A549 (cell line): ENCODE results near the gene OSBPL9.

Experiments used
- BHLHE40 ChIP-seq: IDR thresholded peaks from 2 replicates; pipeline ENCODE4 v1.6.1; 2012; ENCODE audit warnings: low read depth, low read length, inconsistent platforms
- EHMT2 ChIP-seq: fragments of 200-600 bp; sonication (generic); IDR thresholded peaks from 2 replicates; pipeline ENCODE4 v1.6.1; 2016; ENCODE audit warnings: antibody characterized with exemption, low read depth, mild to moderate bottlenecking, moderate library complexity
- JUN ChIP-seq, 2 experiments: fragments of >200 bp; sonication (Bioruptor Twin); formaldehyde crosslinking; IDR thresholded peaks; 2 replicates in 1 of 2; 3 replicates in 1 of 2; pipeline ENCODE4 v1.6.1; 2016 to 2017
- KDM5A ChIP-seq: fragments of 200-600 bp; sonication (generic); IDR thresholded peaks from 2 replicates; pipeline ENCODE4 v1.6.1; 2016; ENCODE audit warnings: antibody characterized with exemption, mild to moderate bottlenecking
- MAFK ChIP-seq: fragments of 450-650 bp; IDR thresholded peaks from 2 replicates; pipeline ENCODE4 v1.6.1; 2014; ENCODE audit not compliant: partially characterized antibody
- NR3C1 ChIP-seq: fragments of >200 bp; sonication (Bioruptor Twin); formaldehyde crosslinking; IDR thresholded peaks from 3 replicates; pipeline ENCODE4 v1.6.1; 2017
- POLR2A ChIP-seq: IDR thresholded peaks from 2 replicates; pipeline ENCODE4 v1.6.1; 2012; ENCODE audit warnings: mild to moderate bottlenecking, low read length
- SMC3 ChIP-seq: fragments of >200 bp; sonication (Bioruptor Twin); formaldehyde crosslinking; IDR thresholded peaks from 3 replicates; pipeline ENCODE4 v1.6.1; 2018; ENCODE audit warnings: inconsistent platforms
- TF ChIP-seq, protein P1 (sequence below): fragments of >200 bp; sonication (Bioruptor Twin); formaldehyde crosslinking; IDR thresholded peaks from 3 replicates; pipeline ENCODE4 v1.5.1; 2016
- TF ChIP-seq, protein P2 (sequence below): fragments of 250-450 bp; sonication (Bioruptor Pico); IDR thresholded peaks from 2 replicates; pipeline ENCODE4 v1.5.0; 2021; ENCODE audit warnings: mild to moderate bottlenecking, moderate library complexity, borderline replicate concordance
- TF ChIP-seq, protein P3 (sequence below): IDR thresholded peaks from 2 replicates; pipeline ENCODE4 v1.6.1; 2012

DNA sequence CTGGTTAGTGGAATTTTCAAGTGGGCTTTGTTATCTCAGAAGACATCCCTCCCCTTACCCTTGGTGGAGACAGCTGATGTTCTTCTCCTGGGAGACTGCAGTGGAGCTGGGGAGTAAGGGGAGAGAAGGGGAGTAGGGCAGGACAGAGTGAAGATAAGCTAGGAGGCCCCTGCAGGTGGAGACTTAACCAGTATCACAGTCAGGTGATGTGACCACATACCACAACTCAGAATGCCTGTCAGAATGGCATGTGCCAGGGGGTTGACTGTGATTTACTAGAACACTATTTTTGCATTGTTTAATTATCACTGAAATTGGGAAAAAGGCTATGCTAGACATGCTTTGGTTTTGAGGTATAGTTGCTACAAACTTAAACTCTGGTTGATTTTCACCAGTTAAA lies 137.1 kb downstream of the OSBPL9 start:
- TF ChIP-seq POLR2A (no peak), BHLHE40 (no peak), KDM5A (no peak), JUN (IDR thresholded peaks at IDR 0.05) (no peak), SMC3 (no peak), EHMT2 (no peak), NR3C1 (no peak), MAFK (no peak)
- TF ChIP-seq, protein P1, sequence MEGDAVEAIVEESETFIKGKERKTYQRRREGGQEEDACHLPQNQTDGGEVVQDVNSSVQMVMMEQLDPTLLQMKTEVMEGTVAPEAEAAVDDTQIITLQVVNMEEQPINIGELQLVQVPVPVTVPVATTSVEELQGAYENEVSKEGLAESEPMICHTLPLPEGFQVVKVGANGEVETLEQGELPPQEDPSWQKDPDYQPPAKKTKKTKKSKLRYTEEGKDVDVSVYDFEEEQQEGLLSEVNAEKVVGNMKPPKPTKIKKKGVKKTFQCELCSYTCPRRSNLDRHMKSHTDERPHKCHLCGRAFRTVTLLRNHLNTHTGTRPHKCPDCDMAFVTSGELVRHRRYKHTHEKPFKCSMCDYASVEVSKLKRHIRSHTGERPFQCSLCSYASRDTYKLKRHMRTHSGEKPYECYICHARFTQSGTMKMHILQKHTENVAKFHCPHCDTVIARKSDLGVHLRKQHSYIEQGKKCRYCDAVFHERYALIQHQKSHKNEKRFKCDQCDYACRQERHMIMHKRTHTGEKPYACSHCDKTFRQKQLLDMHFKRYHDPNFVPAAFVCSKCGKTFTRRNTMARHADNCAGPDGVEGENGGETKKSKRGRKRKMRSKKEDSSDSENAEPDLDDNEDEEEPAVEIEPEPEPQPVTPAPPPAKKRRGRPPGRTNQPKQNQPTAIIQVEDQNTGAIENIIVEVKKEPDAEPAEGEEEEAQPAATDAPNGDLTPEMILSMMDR: no peak
- TF ChIP-seq, protein P2, sequence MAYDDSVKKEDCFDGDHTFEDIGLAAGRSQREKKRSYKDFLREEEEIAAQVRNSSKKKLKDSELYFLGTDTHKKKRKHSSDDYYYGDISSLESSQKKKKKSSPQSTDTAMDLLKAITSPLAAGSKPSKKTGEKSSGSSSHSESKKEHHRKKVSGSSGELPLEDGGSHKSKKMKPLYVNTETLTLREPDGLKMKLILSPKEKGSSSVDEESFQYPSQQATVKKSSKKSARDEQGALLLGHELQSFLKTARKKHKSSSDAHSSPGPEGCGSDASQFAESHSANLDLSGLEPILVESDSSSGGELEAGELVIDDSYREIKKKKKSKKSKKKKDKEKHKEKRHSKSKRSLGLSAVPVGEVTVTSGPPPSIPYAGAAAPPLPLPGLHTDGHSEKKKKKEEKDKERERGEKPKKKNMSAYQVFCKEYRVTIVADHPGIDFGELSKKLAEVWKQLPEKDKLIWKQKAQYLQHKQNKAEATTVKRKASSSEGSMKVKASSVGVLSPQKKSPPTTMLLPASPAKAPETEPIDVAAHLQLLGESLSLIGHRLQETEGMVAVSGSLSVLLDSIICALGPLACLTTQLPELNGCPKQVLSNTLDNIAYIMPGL: no peak
- TF ChIP-seq, protein P3, sequence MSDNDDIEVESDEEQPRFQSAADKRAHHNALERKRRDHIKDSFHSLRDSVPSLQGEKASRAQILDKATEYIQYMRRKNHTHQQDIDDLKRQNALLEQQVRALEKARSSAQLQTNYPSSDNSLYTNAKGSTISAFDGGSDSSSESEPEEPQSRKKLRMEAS: no peak
